ENCODE measurements around the gene LMO2. TPM values are rescaled to one million over a fixed set of nuclear protein-coding genes. Genes with fewer than 3 reads are reported as not detected.

The LMO2 gene
- total RNA-seq, 1 experiment from 2014 or later: 0.64 TPM

DNA sequence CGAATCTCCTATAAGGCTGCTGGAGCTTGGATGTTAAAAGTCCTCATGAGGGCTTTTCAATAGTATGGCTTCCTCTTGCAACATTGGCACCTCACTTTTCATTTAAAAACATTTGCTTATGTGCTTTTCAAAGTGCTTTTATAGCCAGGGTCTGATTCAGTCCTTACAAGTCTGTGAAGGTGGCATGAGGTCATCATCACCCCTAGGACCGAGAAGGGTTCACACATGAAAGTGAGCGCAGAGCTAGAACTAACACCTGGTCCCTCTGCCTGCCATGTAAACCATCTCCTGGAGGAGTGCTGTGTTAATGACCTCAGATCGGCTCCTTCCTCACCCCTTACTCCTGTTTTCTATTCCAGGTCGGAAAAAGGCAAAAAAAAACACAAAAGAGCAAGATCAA, 12.2 kb upstream of the LMO2 start:
- no peak overlapping the region for H3K4me3 ChIP-seq (ENCODE audit: low read depth in 2 of 2, low read length in 2 of 2)
- H3K27me3 ChIP-seq (ENCODE audit: control insufficient read depth, insufficient read depth, low read length): peaks cover 11% of the 10 kb centered on the region; the same call in 1 of the 2 replicates
- TF ChIP-seq SIN3A (IDR thresholded peaks at IDR 0.05; ENCODE audit: borderline replicate concordance, insufficient read depth, low read depth, low read length) (no peak), POLR2AphosphoS5 (IDR thresholded peaks at IDR 0.05; ENCODE audit: low read depth, low read length) (no peak), TCF7L2 (IDR thresholded peaks at IDR 0.05; ENCODE audit: low read depth, low read length) (no peak)
- TF ChIP-seq, protein P1, sequence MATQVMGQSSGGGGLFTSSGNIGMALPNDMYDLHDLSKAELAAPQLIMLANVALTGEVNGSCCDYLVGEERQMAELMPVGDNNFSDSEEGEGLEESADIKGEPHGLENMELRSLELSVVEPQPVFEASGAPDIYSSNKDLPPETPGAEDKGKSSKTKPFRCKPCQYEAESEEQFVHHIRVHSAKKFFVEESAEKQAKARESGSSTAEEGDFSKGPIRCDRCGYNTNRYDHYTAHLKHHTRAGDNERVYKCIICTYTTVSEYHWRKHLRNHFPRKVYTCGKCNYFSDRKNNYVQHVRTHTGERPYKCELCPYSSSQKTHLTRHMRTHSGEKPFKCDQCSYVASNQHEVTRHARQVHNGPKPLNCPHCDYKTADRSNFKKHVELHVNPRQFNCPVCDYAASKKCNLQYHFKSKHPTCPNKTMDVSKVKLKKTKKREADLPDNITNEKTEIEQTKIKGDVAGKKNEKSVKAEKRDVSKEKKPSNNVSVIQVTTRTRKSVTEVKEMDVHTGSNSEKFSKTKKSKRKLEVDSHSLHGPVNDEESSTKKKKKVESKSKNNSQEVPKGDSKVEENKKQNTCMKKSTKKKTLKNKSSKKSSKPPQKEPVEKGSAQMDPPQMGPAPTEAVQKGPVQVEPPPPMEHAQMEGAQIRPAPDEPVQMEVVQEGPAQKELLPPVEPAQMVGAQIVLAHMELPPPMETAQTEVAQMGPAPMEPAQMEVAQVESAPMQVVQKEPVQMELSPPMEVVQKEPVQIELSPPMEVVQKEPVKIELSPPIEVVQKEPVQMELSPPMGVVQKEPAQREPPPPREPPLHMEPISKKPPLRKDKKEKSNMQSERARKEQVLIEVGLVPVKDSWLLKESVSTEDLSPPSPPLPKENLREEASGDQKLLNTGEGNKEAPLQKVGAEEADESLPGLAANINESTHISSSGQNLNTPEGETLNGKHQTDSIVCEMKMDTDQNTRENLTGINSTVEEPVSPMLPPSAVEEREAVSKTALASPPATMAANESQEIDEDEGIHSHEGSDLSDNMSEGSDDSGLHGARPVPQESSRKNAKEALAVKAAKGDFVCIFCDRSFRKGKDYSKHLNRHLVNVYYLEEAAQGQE (IDR thresholded peaks at IDR 0.05; ENCODE audit: insufficient read depth in 1 of 2, low read depth in 2 of 2, low read length in 1 of 2): no peak
- TF ChIP-seq, protein P2, sequence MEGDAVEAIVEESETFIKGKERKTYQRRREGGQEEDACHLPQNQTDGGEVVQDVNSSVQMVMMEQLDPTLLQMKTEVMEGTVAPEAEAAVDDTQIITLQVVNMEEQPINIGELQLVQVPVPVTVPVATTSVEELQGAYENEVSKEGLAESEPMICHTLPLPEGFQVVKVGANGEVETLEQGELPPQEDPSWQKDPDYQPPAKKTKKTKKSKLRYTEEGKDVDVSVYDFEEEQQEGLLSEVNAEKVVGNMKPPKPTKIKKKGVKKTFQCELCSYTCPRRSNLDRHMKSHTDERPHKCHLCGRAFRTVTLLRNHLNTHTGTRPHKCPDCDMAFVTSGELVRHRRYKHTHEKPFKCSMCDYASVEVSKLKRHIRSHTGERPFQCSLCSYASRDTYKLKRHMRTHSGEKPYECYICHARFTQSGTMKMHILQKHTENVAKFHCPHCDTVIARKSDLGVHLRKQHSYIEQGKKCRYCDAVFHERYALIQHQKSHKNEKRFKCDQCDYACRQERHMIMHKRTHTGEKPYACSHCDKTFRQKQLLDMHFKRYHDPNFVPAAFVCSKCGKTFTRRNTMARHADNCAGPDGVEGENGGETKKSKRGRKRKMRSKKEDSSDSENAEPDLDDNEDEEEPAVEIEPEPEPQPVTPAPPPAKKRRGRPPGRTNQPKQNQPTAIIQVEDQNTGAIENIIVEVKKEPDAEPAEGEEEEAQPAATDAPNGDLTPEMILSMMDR (IDR thresholded peaks at IDR 0.05): no peak
- ChIA-PET CTCF (no interaction called here), POLR2A (no interaction called here)
- no TSS peak for BruUV-seq (replicated peaks)
- intact Hi-C loops (cut with micrococcal nuclease; ENCODE audit: unreplicated experiment) (no loop called here), in situ Hi-C loops (cut with HindIII; ENCODE audit: low pct_unique_long_range_greater_than_20kb, low sequenced_read_pairs) (no loop called here)
- H3K36me3 ChIP-seq (ENCODE audit: control insufficient read depth, insufficient read depth, low read length): no peaks in the 10 kb centered on the region
- no peaks in the 10 kb centered on the region for H3K9me3 ChIP-seq (ENCODE audit: control insufficient read depth, insufficient read depth, low read depth, low read length)
- H3K4me1 ChIP-seq (ENCODE audit: control insufficient read depth, insufficient read depth, low read length): no peaks in the 10 kb centered on the region
- no peak for ATAC-seq
- no peak for DNase-seq (ENCODE audit: low read depth, low spot score)
- no peak overlapping the region for H3K27ac ChIP-seq (ENCODE audit: low read length)

DNA sequence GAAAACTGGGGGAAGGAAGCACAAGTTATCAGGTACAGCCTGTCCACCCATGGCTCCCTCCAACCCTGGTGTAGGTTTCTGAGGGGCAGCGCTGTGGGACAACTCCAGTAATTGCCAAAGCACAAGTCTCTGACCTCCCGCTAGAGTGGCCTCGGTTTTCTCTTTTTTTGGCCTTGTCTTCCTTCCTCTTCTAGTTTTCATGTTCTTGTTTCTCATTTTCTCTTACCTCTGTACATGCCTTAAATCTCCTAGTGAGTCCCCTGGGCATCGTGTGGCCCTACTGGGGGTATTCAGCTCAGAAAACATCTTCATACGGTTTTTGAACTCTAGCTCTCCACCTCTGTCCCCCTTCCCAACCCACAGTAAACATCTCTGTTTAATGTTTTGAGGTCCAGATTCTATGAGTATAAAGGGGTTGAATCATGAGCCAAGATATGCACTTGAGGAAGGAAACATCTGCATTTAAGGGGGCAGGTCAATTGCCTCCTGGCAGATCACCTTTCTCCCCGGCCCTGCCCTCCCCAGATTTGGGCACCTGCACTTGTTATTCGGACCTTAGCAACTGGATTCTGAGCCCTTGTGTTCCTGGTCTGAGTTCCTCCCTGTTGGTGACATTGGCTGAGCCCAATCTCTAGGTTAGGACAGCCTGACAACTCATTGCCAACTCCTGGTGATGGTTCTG, 8.4 kb upstream of the LMO2 start:
- Histone ChIP-seq H3K4me3 (ENCODE audit: low read depth in 2 of 2, low read length in 2 of 2) (no peak overlapping the region), H3K4me1 (ENCODE audit: control insufficient read depth, insufficient read depth, low read length) (no peaks in the 10 kb centered on the region), H3K27ac (ENCODE audit: low read length) (no peak overlapping the region), H3K36me3 (ENCODE audit: control insufficient read depth, insufficient read depth, low read length) (no peaks in the 10 kb centered on the region), H3K9me3 (ENCODE audit: control insufficient read depth, insufficient read depth, low read depth, low read length) (no peaks in the 10 kb centered on the region), H3K27me3 (ENCODE audit: control insufficient read depth, insufficient read depth, low read length) (peaks cover 11% of the 10 kb centered on the region; the same call in 1 of the 2 replicates)
- ATAC-seq (no peak), DNase-seq (ENCODE audit: low read depth, low spot score) (no peak)
- ChIA-PET CTCF (no interaction called here), POLR2A (no interaction called here)
- intact Hi-C loops (cut with micrococcal nuclease; ENCODE audit: unreplicated experiment) (no loop called here), in situ Hi-C loops (cut with HindIII; ENCODE audit: low pct_unique_long_range_greater_than_20kb, low sequenced_read_pairs) (no loop called here)
- TF ChIP-seq, protein P2 (IDR thresholded peaks at IDR 0.05): no peak
- TF ChIP-seq POLR2AphosphoS5 (IDR thresholded peaks at IDR 0.05; ENCODE audit: low read depth, low read length): no peak
- TF ChIP-seq, protein P1 (IDR thresholded peaks at IDR 0.05; ENCODE audit: insufficient read depth in 1 of 2, low read depth in 2 of 2, low read length in 1 of 2): no peak
- TF ChIP-seq TCF7L2 (IDR thresholded peaks at IDR 0.05; ENCODE audit: low read depth, low read length): no peak
- TF ChIP-seq SIN3A (IDR thresholded peaks at IDR 0.05; ENCODE audit: borderline replicate concordance, insufficient read depth, low read depth, low read length): no peak
- no TSS peak for BruUV-seq (replicated peaks)
